ENCODE results near the gene SLC13A4.
"Not testable (repeated sequence)": the region's sequence is repeated elsewhere in the genome, so short reads cannot be mapped to it uniquely, and the experiment has no call there.

Gene SLC13A4

GRCh38 chr7:135728136-135728669 is at the start of gene SLC13A4:
SLC13A4 (minus strand) TSS chr7:135728186; CDS start chr7:135727496, 690 bp downstream.
- FAIRE-seq, result no peak

- not testable (repeated sequence) for FAIRE-seq
These were observed 47.9 kb upstream of the SLC13A4 start for GRCh38 chr7:135775915-135776314.

- no peak for FAIRE-seq
These were observed 47.2 kb upstream of the SLC13A4 start for GRCh38 chr7:135775230-135775629.

GRCh38 chr7:135774284-135774683 is 46.3 kb upstream of the SLC13A4 start:
- no peak for FAIRE-seq

GRCh38 chr7:135773464-135773863 is 45.5 kb upstream of the SLC13A4 start:
- FAIRE-seq, result no peak

GRCh38 chr7:135772639-135773222 is 44.7 kb upstream of the SLC13A4 start:
- no peak for FAIRE-seq

GRCh38 chr7:135771961-135772638 is 44.1 kb upstream of the SLC13A4 start:
- FAIRE-seq, result no peak

- FAIRE-seq, result no peak
These were observed 43.1 kb upstream of the SLC13A4 start for GRCh38 chr7:135771051-135771450.

GRCh38 chr7:135770139-135770710 is 42.2 kb upstream of the SLC13A4 start:
- no peak for FAIRE-seq

GRCh38 chr7:135769005-135769802 is 41.2 kb upstream of the SLC13A4 start:
- FAIRE-seq, result no peak

- FAIRE-seq, result no peak
These were observed 40.5 kb upstream of the SLC13A4 start for GRCh38 chr7:135768467-135768866.

GRCh38 chr7:135768064-135768463 is 40.1 kb upstream of the SLC13A4 start:
- no peak for FAIRE-seq

GRCh38 chr7:135763261-135763660 is 35.3 kb upstream of the SLC13A4 start:
- no peak for FAIRE-seq

- no peak for FAIRE-seq
These were observed 33.9 kb upstream of the SLC13A4 start for GRCh38 chr7:135761751-135762488.

- FAIRE-seq, result no peak
These were observed 31.5 kb upstream of the SLC13A4 start for GRCh38 chr7:135759532-135759931.

GRCh38 chr7:135758531-135758932 is 30.5 kb upstream of the SLC13A4 start:
- FAIRE-seq, result no peak

- no peak for FAIRE-seq
These were observed 29.9 kb upstream of the SLC13A4 start for GRCh38 chr7:135757719-135758411.

- FAIRE-seq, result no peak
These were observed 28.2 kb upstream of the SLC13A4 start for GRCh38 chr7:135756191-135756590.

GRCh38 chr7:135755351-135755753 is 27.4 kb upstream of the SLC13A4 start:
- no peak for FAIRE-seq

GRCh38 chr7:135753616-135754413 is 25.8 kb upstream of the SLC13A4 start:
- FAIRE-seq, result no peak

GRCh38 chr7:135748770-135749169 is 20.8 kb upstream of the SLC13A4 start, which contains the start of gene FAM180A:
FAM180A (minus strand) TSS chr7:135748813; CDS start chr7:135748580, 233 bp downstream.
- no peak for FAIRE-seq
